Right cardiac atrium (tissue), 5 donors: ENCODE results near the gene FAM89B. TPM values are rescaled to one million over a fixed set of nuclear protein-coding genes. Genes with fewer than 3 reads are reported as not detected.

Source experiments
- ATAC-seq, 2 donors: fragments of 200-7000 bp; cut with Tn5 transposase; one replicate each; pipeline versions ENCODE4 v1.8.0 to v1.9.1; 2020; ENCODE audit warnings: moderate library complexity in 2 of 2, mild to moderate bottlenecking in 1 of 2
- DNase-seq, 3 donors: peaks; one replicate each; pipeline ENCODE4 v3.0.0-alpha.2; 2020
- H3K27ac ChIP-seq: one replicate; pipeline ENCODE4 v1.5.1; 2013; ENCODE audit warnings: mild to moderate bottlenecking, low read length, control low read depth, moderate library complexity
- H3K27me3 ChIP-seq: one replicate; pipeline ENCODE4 v1.6.1; 2013; ENCODE audit not compliant: control insufficient read depth, insufficient read depth
- H3K4me1 ChIP-seq: one replicate; pipeline ENCODE4 v1.6.1; 2013; ENCODE audit warnings: low read length; ENCODE audit not compliant: control insufficient read depth, insufficient read depth
- H3K4me3 ChIP-seq: one replicate; pipeline ENCODE4 v1.5.1; 2013; ENCODE audit warnings: low read length, control low read depth
- H3K9me3 ChIP-seq: one replicate; pipeline ENCODE4 v1.6.1; 2013; ENCODE audit warnings: low read length; ENCODE audit not compliant: control insufficient read depth
- WGBS: extraction: QIAGEN DNeasy Blood & Tissue Kit; methylation state at CpG from one replicate; pipeline ENCODE4 v1.1.7; 2013; 5-methylcytosine and 5-hydroxymethylcytosine counted together
- intact Hi-C, 4 donors: fragments of 100-400 bp; cut with DNase I; formaldehyde crosslinking; loops; one replicate each; pipeline versions ENCODE4 v1.11.0 to v1.14.0; 2022 to 2023
- polyA plus RNA-seq: library from polyadenylated mRNA; stranded (reverse); fragments of 200-250 nt; gene quantifications from one replicate; pipeline ENCODE4 v1.2.3, GENCODE V29; 2013
- total RNA-seq, 4 donors: library from RNA; stranded (reverse); fragmentation: NEBNext Ultra II Directional; extraction: Animal tissue kit (Norgen Biotek cat#: 25700); gene quantifications; one replicate each; pipeline ENCODE4 v1.2.1, GENCODE V29; 2021
- donor health status: healthy with polysubstance abuse.
- donor health status: DM: no; HTN: yes; CAD: no.
- donor health status: DM: no; HTN: no; CAD: no.
- donor health status: DM: no; HTN: yes; CAD: no; lungs with severe emphysema.
- donor health status: DM: yes; HTN: yes; CAD: no.

Gene FAM89B
- total and polyA plus RNA-seq, 5 donors: 40.5 to 46.6 (median 45.5) TPM

DNA sequence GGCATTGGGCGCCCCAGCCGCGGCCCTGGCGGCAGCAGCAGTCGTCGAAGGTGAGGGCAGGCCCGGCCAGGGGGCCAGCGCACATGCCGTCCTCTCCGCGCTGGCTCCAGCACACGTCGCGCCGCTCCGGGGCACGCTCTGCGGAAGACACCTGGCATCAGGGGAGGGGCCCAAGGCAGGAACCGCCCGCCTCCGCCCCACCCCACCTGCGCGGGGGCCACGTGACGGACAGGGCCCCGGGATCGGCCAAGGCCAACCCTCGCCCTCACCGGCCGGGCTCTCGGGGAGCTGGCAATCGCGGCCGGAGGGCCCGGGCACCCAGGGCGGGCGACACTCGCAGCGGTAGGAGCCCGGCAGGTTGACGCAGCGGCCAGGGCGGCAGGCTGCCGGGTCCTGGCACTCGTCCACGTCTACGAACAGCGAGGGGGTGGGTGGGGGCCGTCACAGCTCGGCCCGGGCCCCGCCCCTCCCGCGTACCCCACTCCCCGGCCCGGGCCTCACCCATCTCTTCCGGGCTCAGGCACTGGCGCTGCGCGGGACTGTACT, 32.5 kb upstream of the FAM89B start:
- whole genome bisulfite sequencing: 22% methylated on average over 60 of the region's 60 CpGs
- Histone ChIP-seq H3K4me1 (peaks cover 6% of the 10 kb centered on the region), H3K9me3 (no peaks in the 10 kb centered on the region), H3K4me3 (peak overlapping the region; percentile 36), H3K27ac (peak overlapping the region; percentile 79), H3K27me3 (no peaks in the 10 kb centered on the region)
- intact Hi-C loops: loop anchor here in 3 of 4 donors (5.0 to 10.0 kb wide), 2 partner anchors 52 to 65 kb away; no protein-coding TSS in a partner anchor
- DNase-seq (no peak), ATAC-seq (no peak)

- DNase-seq (peak; percentile 91 to 97 (median 96)), ATAC-seq (peak; percentile 90 to 93)
- Histone ChIP-seq H3K4me3 (peak overlapping the region; percentile 36), H3K4me1 (peaks cover 6% of the 10 kb centered on the region), H3K27me3 (no peaks in the 10 kb centered on the region), H3K27ac (peak overlapping the region; percentile 90), H3K9me3 (no peaks in the 10 kb centered on the region)
- intact Hi-C loops: loop anchor here in 3 of 4 donors (5.0 to 10.0 kb wide), 2 partner anchors 52 to 64 kb away; no protein-coding TSS in a partner anchor
- WGBS: under 1% methylated on average over 78 of the region's 78 CpGs
Measured at GRCh38 chr11:65540290-65541092, 31.8 kb upstream of the FAM89B start.

- DNase-seq (peak in 1 of 3 donors; percentile 55), ATAC-seq (peak in 1 of 2 donors; percentile 0)
- WGBS: 38% methylated on average over 18 of the region's 18 CpGs
- peak overlapping the region; percentile 90 for H3K27ac ChIP-seq
- H3K9me3 ChIP-seq: no peaks in the 10 kb centered on the region
- intact Hi-C loops: loop anchor here in 3 of 4 donors (5.0 to 10.0 kb wide), 2 partner anchors 51 to 63 kb away; no protein-coding TSS in a partner anchor
- peaks cover 6% of the 10 kb centered on the region for H3K4me1 ChIP-seq
- peak overlapping the region; percentile 36 for H3K4me3 ChIP-seq
- no peaks in the 10 kb centered on the region for H3K27me3 ChIP-seq
Measured at GRCh38 chr11:65541093-65541982, 31.0 kb upstream of the FAM89B start.

GRCh38 chr11:65542738-65543390, 29.5 kb upstream of the FAM89B start:
- Histone ChIP-seq H3K27ac (no peak overlapping the region), H3K9me3 (no peaks in the 10 kb centered on the region), H3K4me3 (no peak overlapping the region), H3K27me3 (no peaks in the 10 kb centered on the region), H3K4me1 (peaks cover 6% of the 10 kb centered on the region)
- DNase-seq (no peak), ATAC-seq (no peak)
- 91% methylated on average over 3 of the region's 3 CpGs for WGBS
- intact Hi-C loops: loop anchor here in 3 of 4 donors (5.0 to 10.0 kb wide), 2 partner anchors 49 to 62 kb away; no protein-coding TSS in a partner anchor

GRCh38 chr11:65545853-65546216, 26.5 kb upstream of the FAM89B start:
- H3K4me3 ChIP-seq: no peak overlapping the region

DNA sequence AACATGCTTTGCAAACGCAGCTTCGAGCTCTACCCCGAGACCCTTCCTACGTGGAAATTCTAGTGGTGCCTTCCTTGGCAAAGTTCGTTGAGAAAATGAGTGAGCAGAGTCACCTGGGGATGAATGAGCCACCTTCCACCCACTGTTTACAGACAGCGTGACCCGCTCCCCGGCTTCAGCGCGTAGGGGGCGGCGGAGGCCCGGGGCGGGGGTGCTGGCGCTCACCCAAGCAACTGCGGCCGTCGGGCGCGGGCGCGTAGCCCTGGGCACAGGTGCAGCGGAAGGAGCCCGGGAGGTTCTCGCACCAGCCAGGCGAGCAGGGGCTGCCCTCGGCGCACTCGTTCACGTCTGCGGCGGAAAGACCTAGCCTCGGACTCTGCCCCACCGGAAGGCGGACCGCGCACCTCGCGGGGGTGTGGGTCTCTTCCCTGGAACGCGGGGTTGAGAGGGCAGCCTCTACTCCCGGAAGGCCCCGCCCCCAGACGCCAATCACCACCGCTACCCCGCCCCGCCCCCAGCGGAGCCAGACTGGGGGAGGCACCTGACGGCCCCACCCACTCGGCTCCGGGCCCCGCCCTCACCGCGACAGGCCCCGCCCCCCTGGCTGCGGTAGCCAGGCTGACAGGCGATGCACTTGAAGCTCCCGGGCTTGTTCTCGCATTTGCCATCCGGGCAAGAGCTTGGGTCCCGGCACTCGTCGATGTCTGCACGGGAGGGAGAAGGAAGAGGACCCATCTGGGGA, 25.9 kb upstream of the FAM89B start:
- H3K4me3 ChIP-seq: no peak overlapping the region
- intact Hi-C loops: loop anchor here in 2 of 4 donors (10.0 kb wide), 1 partner anchor 58 kb away; no protein-coding TSS in a partner anchor
- H3K27me3 ChIP-seq: no peaks in the 10 kb centered on the region
- peak; percentile 79 to 83 for ATAC-seq
- WGBS: 47% methylated on average over 64 of the region's 64 CpGs
- H3K9me3 ChIP-seq: no peaks in the 10 kb centered on the region
- peak; percentile 83 to 95 (median 92) for DNase-seq
- no peaks in the 10 kb centered on the region for H3K4me1 ChIP-seq
- H3K27ac ChIP-seq: no peak overlapping the region

More at GRCh38 chr11:65545853-65546216, 26.5 kb upstream of the FAM89B start:
- DNase-seq: no peak
- Histone ChIP-seq H3K27me3 (no peaks in the 10 kb centered on the region), H3K27ac (no peak overlapping the region), H3K4me1 (peaks cover 3% of the 10 kb centered on the region), H3K9me3 (no peaks in the 10 kb centered on the region)
- intact Hi-C loops: loop anchor here in 2 of 4 donors (10.0 kb wide), 1 partner anchor 59 kb away; no protein-coding TSS in a partner anchor
- WGBS: 80% methylated on average over 4 of the region's 4 CpGs
- no peak for ATAC-seq

GRCh38 chr11:65547446-65548125, 24.8 kb upstream of the FAM89B start:
- intact Hi-C loops: loop anchor here in 2 of 4 donors (10.0 kb wide), 1 partner anchor 57 kb away; no protein-coding TSS in a partner anchor
- WGBS: 81% methylated on average over 52 of the region's 52 CpGs

GRCh38 chr11:65548395-65548794, 23.9 kb upstream of the FAM89B start:
- H3K27ac ChIP-seq: no peak overlapping the region
- WGBS: 90% methylated on average over 3 of the region's 3 CpGs

More at GRCh38 chr11:65547446-65548125, 24.8 kb upstream of the FAM89B start:
- no peak for ATAC-seq
- H3K4me3 ChIP-seq: no peak overlapping the region
- no peaks in the 10 kb centered on the region for H3K27me3 ChIP-seq
- no peak overlapping the region for H3K27ac ChIP-seq
- H3K4me1 ChIP-seq: no peaks in the 10 kb centered on the region
- DNase-seq: peak in 2 of 3 donors; percentile 47 to 67
- H3K9me3 ChIP-seq: no peaks in the 10 kb centered on the region

DNA sequence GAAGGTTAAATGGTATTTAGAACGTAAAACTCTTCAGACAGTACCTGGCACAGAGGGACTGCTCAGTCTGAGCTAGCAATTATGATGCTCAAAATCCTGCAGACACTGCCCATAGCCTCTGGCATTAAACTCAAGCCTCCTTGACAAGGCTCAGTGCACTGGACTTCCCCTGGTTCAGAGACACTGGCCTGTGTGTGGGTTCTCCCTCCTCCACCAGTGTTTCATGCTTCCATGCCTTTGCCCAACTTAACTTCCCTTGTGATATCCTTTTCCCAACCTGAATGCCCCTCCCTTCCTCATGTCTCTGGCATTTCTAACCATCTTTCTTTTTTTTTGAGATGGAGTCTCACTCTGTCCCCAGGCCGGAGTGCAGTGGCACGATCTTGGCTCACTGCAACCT, 23.2 kb upstream of the FAM89B start:
- intact Hi-C loops: loop anchor here in 2 of 4 donors (10.0 kb wide), 1 partner anchor 56 kb away; no protein-coding TSS in a partner anchor
- DNase-seq (no peak), ATAC-seq (no peak)
- Histone ChIP-seq H3K27ac (no peak overlapping the region), H3K9me3 (no peaks in the 10 kb centered on the region), H3K27me3 (no peaks in the 10 kb centered on the region), H3K4me3 (no peak overlapping the region), H3K4me1 (no peaks in the 10 kb centered on the region)
- 93% methylated on average over 3 of the region's 3 CpGs for WGBS

More at GRCh38 chr11:65548395-65548794, 23.9 kb upstream of the FAM89B start:
- intact Hi-C loops: loop anchor here in 2 of 4 donors (10.0 kb wide), 1 partner anchor 56 kb away; no protein-coding TSS in a partner anchor
- H3K4me1 ChIP-seq: no peaks in the 10 kb centered on the region
- no peak for ATAC-seq
- H3K27me3 ChIP-seq: no peaks in the 10 kb centered on the region
- peak in 1 of 3 donors; percentile 26 for DNase-seq
- no peak overlapping the region for H3K4me3 ChIP-seq
- no peaks in the 10 kb centered on the region for H3K9me3 ChIP-seq
